Kidney (tissue), 14 donors: Measurements from ENCODE around the gene SBF2. TPM values are rescaled to one million over a fixed set of nuclear protein-coding genes. Genes with fewer than 3 reads are reported as not detected.

Experiments
- DNase-seq, 5 donors: peaks; one replicate each; pipeline ENCODE4 v3.0.0-alpha.2; 2013 to 2020
- FAIRE-seq: peaks from 2 replicates; lab custom pipeline; 2012; peaks lifted over from hg19 to GRCh38; lab: Jason Lieb, UNC
- H3K27ac ChIP-seq, 2 donors: one replicate each; pipeline ENCODE4 v1.7.0; 2013; ENCODE audit warnings: low read depth in 2 of 2, low read length in 2 of 2, inconsistent platforms in 1 of 2
- H3K27me3 ChIP-seq: one replicate; pipeline ENCODE4 v1.7.1; 2013; ENCODE audit warnings: low read length, inconsistent platforms; ENCODE audit not compliant: control insufficient read depth, insufficient read depth
- H3K36me3 ChIP-seq, 3 donors: one replicate each; pipeline versions ENCODE4 v1.7.0 to v1.7.1; 2013; ENCODE audit warnings: low read length in 3 of 3, control low read depth in 1 of 3, inconsistent platforms in 1 of 3; ENCODE audit not compliant: insufficient read depth in 3 of 3, control insufficient read depth in 2 of 3
- H3K4me1 ChIP-seq, 3 donors: one replicate each; pipeline versions ENCODE4 v1.7.0 to v1.7.1; 2013; ENCODE audit warnings: low read length in 3 of 3, inconsistent platforms in 1 of 3, low read depth in 1 of 3; ENCODE audit not compliant: control insufficient read depth in 2 of 3, insufficient read depth in 2 of 3
- H3K4me3 ChIP-seq, 3 donors: one replicate each; pipeline versions ENCODE4 v1.7.0 to v1.8.1; 2013; ENCODE audit warnings: low read length in 3 of 3, control low read depth in 1 of 3, inconsistent platforms in 1 of 3
- H3K9ac ChIP-seq, 3 donors: one replicate each; pipeline versions ENCODE4 v1.7.0 to v1.7.1; 2013; ENCODE audit warnings: low read length in 3 of 3, control low read depth in 1 of 3, inconsistent platforms in 1 of 3
- H3K9me3 ChIP-seq, 3 donors: one replicate each; pipeline versions ENCODE4 v1.7.0 to v1.7.1; 2013; ENCODE audit warnings: low read length in 3 of 3, control low read depth in 1 of 3, inconsistent platforms in 1 of 3; ENCODE audit not compliant: control insufficient read depth in 2 of 3, insufficient read depth in 1 of 3
- intact Hi-C: fragments of 100-400 bp; cut with DNase I; formaldehyde crosslinking; loops from one replicate; pipeline ENCODE4 v1.11.1; 2022
- polyA plus RNA-seq: library from polyadenylated mRNA; stranded (reverse); fragments of 350-450 nt; fragmentation: Illumina TruSeq; extraction: RNeasy Lipid Tissue Mini Kit (QIAGEN cat#74804); gene quantifications from one replicate; pipeline ENCODE4 v1.2.3, GENCODE V29; 2014; ENCODE audit warnings: low read depth, low replicate concordance; ENCODE audit not compliant: insufficient read depth
- total RNA-seq: library from RNA; stranded (reverse); fragmentation: NEBNext Ultra II Directional; extraction: Animal tissue kit (Norgen Biotek cat#: 25700); gene quantifications from one replicate; pipeline ENCODE4 v1.2.1, GENCODE V29; 2021
- TF ChIP-seq, protein P1 (sequence below): IDR thresholded peaks from 3 replicates; pipeline ENCODE4 v1.5.1; 2012; ENCODE audit warnings: mild to moderate bottlenecking, moderate library complexity, borderline replicate concordance; ENCODE audit not compliant: insufficient read depth; ENCODE audit errors: extremely low read depth
- donor health status: control.
- donor health status: control.
- donor health status: control.
- donor health status: control.
- donor health status: control.
- donor health status: DM: yes; HTN: yes; CAD: no.
- donor health status: Normal renal cell carcinoma (clear cell type).

The SBF2 gene
- total and polyA plus RNA-seq, 2 donors from 2014 or later: 13.1 to 55.4 TPM

GRCh38 chr11:10305964-10306918 is 12.2 kb upstream of the SBF2 start:
- peak overlapping the region; percentile 53 to 99 (median 95) for H3K9ac ChIP-seq
- no peaks in the 10 kb centered on the region for H3K9me3 ChIP-seq
- H3K4me1 ChIP-seq: peaks cover 0 to 19% (median 7%) of the 10 kb centered on the region in 3 donors
- DNase-seq (peak; percentile 61 to 83 (median 74)), FAIRE-seq (no peak)
- intact Hi-C loops: loop anchor here (10.0 kb wide), 2 partner anchors 91 to 321 kb away; no protein-coding TSS in a partner anchor
- TF ChIP-seq, protein P1, sequence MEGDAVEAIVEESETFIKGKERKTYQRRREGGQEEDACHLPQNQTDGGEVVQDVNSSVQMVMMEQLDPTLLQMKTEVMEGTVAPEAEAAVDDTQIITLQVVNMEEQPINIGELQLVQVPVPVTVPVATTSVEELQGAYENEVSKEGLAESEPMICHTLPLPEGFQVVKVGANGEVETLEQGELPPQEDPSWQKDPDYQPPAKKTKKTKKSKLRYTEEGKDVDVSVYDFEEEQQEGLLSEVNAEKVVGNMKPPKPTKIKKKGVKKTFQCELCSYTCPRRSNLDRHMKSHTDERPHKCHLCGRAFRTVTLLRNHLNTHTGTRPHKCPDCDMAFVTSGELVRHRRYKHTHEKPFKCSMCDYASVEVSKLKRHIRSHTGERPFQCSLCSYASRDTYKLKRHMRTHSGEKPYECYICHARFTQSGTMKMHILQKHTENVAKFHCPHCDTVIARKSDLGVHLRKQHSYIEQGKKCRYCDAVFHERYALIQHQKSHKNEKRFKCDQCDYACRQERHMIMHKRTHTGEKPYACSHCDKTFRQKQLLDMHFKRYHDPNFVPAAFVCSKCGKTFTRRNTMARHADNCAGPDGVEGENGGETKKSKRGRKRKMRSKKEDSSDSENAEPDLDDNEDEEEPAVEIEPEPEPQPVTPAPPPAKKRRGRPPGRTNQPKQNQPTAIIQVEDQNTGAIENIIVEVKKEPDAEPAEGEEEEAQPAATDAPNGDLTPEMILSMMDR: no peak
- peak overlapping the region; percentile 73 to 94 (median 94) for H3K4me3 ChIP-seq
- peak overlapping the region; percentile 99 for H3K27ac ChIP-seq
- no peaks in the 10 kb centered on the region for H3K36me3 ChIP-seq
- no peaks in the 10 kb centered on the region for H3K27me3 ChIP-seq

DNA sequence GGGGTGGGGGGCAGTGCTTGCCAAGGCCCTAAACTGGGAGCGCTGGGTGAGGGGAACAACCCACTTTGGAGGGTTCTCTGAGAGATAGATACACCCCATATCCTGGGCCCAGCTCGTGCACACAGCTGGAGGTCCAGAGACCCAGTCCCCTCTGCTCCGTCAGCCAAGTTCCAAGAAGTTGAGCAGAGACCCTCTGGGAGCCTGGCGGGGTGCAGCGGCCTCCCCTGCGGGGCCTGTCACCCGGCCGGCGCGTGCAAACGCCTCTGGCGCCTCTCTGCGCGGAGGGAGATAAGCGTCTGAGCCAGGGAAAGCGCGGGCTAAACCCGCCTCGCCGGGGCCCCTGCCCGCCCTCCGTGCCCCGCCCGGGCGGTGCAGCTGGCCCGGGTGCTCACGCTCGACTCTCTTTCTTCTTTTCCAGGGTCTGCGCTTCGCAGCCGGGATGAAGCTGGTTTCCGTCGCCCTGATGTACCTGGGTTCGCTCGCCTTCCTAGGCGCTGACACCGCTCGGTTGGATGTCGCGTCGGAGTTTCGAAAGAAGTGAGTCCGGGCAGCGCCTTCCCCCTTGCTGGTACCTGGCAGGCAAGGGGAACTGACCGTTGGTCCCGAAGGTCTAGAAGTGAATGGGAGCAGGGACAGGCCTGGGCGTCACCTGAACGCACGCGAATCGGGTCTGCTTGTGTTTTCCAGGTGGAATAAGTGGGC is 11.4 kb upstream of the SBF2 start:
- Histone ChIP-seq H3K27ac (peak overlapping the region; percentile 99), H3K9me3 (no peaks in the 10 kb centered on the region), H3K4me1 (peaks cover 0 to 22% (median 11%) of the 10 kb centered on the region in 3 donors), H3K9ac (peak overlapping the region; percentile 53 to 99 (median 95)), H3K4me3 (peak overlapping the region; percentile 73 to 94 (median 94)), H3K36me3 (no peaks in the 10 kb centered on the region), H3K27me3 (no peaks in the 10 kb centered on the region)
- intact Hi-C loops: loop anchor here (10.0 kb wide), 2 partner anchors 91 to 321 kb away; no protein-coding TSS in a partner anchor
- FAIRE-seq (no peak), DNase-seq (peak; percentile 40 to 79 (median 63))
- TF ChIP-seq, protein P1: no peak

DNA sequence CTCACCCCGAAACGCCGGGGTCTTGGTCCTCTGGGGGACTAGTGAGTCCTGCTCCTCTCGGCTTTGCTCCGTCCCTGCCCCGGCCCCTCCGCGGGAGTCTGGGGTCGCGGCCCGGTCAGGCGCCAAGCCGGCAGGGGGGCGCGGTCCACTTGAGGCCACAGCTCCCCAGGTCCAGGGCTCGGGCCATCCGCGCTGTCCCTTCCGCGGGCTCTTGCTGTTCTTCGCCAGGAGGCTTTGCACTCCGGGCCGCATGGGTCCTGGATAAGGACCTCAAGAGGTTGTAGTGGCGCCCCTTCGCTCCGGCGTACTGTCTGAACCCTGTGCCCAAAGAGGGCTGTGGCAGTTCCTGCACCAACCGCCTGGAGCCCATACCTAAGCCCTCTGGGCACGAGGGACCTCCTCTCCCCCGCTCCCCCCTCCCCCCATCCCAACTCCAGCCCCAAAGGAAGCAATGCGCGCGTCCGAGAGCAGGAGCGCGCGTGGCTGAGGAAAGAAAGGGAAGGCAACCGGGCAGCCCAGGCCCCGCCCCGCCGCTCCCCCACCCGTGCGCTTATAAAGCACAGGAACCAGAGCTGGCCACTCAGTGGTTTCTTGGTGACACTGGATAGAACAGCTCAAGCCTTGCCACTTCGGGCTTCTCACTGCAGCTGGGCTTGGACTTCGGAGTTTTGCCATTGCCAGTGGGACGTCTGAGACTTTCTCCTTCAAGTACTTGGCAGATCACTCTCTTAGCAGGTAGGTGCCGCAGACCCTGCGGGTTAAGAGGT is 10.7 kb upstream of the SBF2 start, which contains the start of gene ADM:
Gene ADM (plus strand): TSS at position 579 of the 767 bp plus-strand sequence. CDS start 628 bp downstream, outside the sequence.
- peak within 1 kb of the TSS; percentile 53 to 99 (median 95) for H3K9ac ChIP-seq
- H3K4me1 ChIP-seq: peaks cover 0 to 22% (median 11%) of the 10 kb centered on the region in 3 donors
- H3K27me3 ChIP-seq: no peaks in the 10 kb centered on the region
- no peaks in the 10 kb centered on the region for H3K36me3 ChIP-seq
- no peaks in the 10 kb centered on the region for H3K9me3 ChIP-seq
- TF ChIP-seq, protein P1: no peak
- H3K4me3 ChIP-seq: peak within 1 kb of the TSS; percentile 93 to 99 (median 94)
- DNase-seq: peak; percentile 83 to 96 (median 93)
- intact Hi-C loops: loop anchor here (10.0 kb wide), 2 partner anchors 90 to 320 kb away; no protein-coding TSS in a partner anchor
- peak within 1 kb of the TSS; percentile 99 for H3K27ac ChIP-seq
- FAIRE-seq: no peak
